ENCODE data around the gene ZSWIM6.

Gene ZSWIM6

GRCh38 chr5:61313960-61314681 lies 17.9 kb upstream of the ZSWIM6 start:
- TF ChIP-seq EZH2phosphoT487 (conservative IDR thresholded peaks at IDR 0.05; ENCODE audit: low read length) (no peak), CTCF (IDR thresholded peaks at IDR 0.05; ENCODE audit: insufficient read depth, low read length, poor library complexity, severe bottlenecking) (no peak)
- H3K4me2 ChIP-seq (ENCODE audit: low read depth, low read length, poor library complexity, severe bottlenecking), result no peak overlapping the region
- H3K36me3 ChIP-seq (ENCODE audit: low read length), result no peaks in the 10 kb centered on the region
- no peak overlapping the region for H2AFZ ChIP-seq (ENCODE audit: low read depth, low read length, severe bottlenecking)
- no peaks in the 10 kb centered on the region for H4K20me1 ChIP-seq (ENCODE audit: low read depth, low read length)
- H3K27me3 ChIP-seq (ENCODE audit: low read length), result no peaks in the 10 kb centered on the region
- no peak overlapping the region for H3K9ac ChIP-seq (ENCODE audit: low read length)
- no peaks in the 10 kb centered on the region for H3K9me2 ChIP-seq (replicated peaks; ENCODE audit: insufficient read depth, low read length)
- H3K79me2 ChIP-seq (ENCODE audit: insufficient read depth, low read length), result no peaks in the 10 kb centered on the region
- H3F3A ChIP-seq (ENCODE audit: insufficient read depth), result no peaks in the 10 kb centered on the region
- H3K9me3 ChIP-seq (ENCODE audit: insufficient read depth, low read length), result no peaks in the 10 kb centered on the region
- H3K4me3 ChIP-seq (ENCODE audit: insufficient read depth, low read length, poor library complexity, severe bottlenecking), result no peak overlapping the region
- no peak overlapping the region for H3K27ac ChIP-seq (ENCODE audit: low read depth, low read length)

GRCh38 chr5:61318376-61318775 lies 13.7 kb upstream of the ZSWIM6 start:
- H3F3A ChIP-seq (ENCODE audit: insufficient read depth), result no peaks in the 10 kb centered on the region
- no peaks in the 10 kb centered on the region for H3K79me2 ChIP-seq (ENCODE audit: insufficient read depth, low read length)
- TF ChIP-seq EZH2phosphoT487 (conservative IDR thresholded peaks at IDR 0.05; ENCODE audit: low read length) (no peak), CTCF (IDR thresholded peaks at IDR 0.05; ENCODE audit: insufficient read depth, low read length, poor library complexity, severe bottlenecking) (no peak)
- H3K9me2 ChIP-seq (replicated peaks; ENCODE audit: insufficient read depth, low read length), result no peaks in the 10 kb centered on the region
- no peaks in the 10 kb centered on the region for H3K27me3 ChIP-seq (ENCODE audit: low read length)
- H3K4me3 ChIP-seq (ENCODE audit: insufficient read depth, low read length, poor library complexity, severe bottlenecking), result no peak overlapping the region
- no peak overlapping the region for H3K4me2 ChIP-seq (ENCODE audit: low read depth, low read length, poor library complexity, severe bottlenecking)
- H3K27ac ChIP-seq (ENCODE audit: low read depth, low read length), result no peak overlapping the region
- no peak overlapping the region for H3K9ac ChIP-seq (ENCODE audit: low read length)
- H3K9me3 ChIP-seq (ENCODE audit: insufficient read depth, low read length), result no peaks in the 10 kb centered on the region
- H4K20me1 ChIP-seq (ENCODE audit: low read depth, low read length), result no peaks in the 10 kb centered on the region
- no peak overlapping the region for H2AFZ ChIP-seq (ENCODE audit: low read depth, low read length, severe bottlenecking)
- H3K36me3 ChIP-seq (ENCODE audit: low read length), result no peaks in the 10 kb centered on the region

GRCh38 chr5:61319388-61320146 lies 12.5 kb upstream of the ZSWIM6 start:
- H3K27ac ChIP-seq (ENCODE audit: low read depth, low read length), result no peak overlapping the region
- TF ChIP-seq CTCF (IDR thresholded peaks at IDR 0.05; ENCODE audit: insufficient read depth, low read length, poor library complexity, severe bottlenecking) (no peak), EZH2phosphoT487 (conservative IDR thresholded peaks at IDR 0.05; ENCODE audit: low read length) (no peak)
- no peaks in the 10 kb centered on the region for H3K9me2 ChIP-seq (replicated peaks; ENCODE audit: insufficient read depth, low read length)
- no peaks in the 10 kb centered on the region for H3K9me3 ChIP-seq (ENCODE audit: insufficient read depth, low read length)
- H2AFZ ChIP-seq (ENCODE audit: low read depth, low read length, severe bottlenecking), result no peak overlapping the region
- no peak overlapping the region for H3K4me3 ChIP-seq (ENCODE audit: insufficient read depth, low read length, poor library complexity, severe bottlenecking)
- no peaks in the 10 kb centered on the region for H3F3A ChIP-seq (ENCODE audit: insufficient read depth)
- H4K20me1 ChIP-seq (ENCODE audit: low read depth, low read length), result no peaks in the 10 kb centered on the region
- no peaks in the 10 kb centered on the region for H3K27me3 ChIP-seq (ENCODE audit: low read length)
- H3K9ac ChIP-seq (ENCODE audit: low read length), result no peak overlapping the region
- H3K79me2 ChIP-seq (ENCODE audit: insufficient read depth, low read length), result no peaks in the 10 kb centered on the region
- H3K36me3 ChIP-seq (ENCODE audit: low read length), result no peaks in the 10 kb centered on the region
- no peak overlapping the region for H3K4me2 ChIP-seq (ENCODE audit: low read depth, low read length, poor library complexity, severe bottlenecking)
